Stimulated activated naive CD4-positive, alpha-beta T cell (primary cell): ENCODE data around the gene FNBP1.
"Not testable (repeated sequence)": the region's sequence is repeated elsewhere in the genome, so short reads cannot be mapped to it uniquely, and the experiment has no call there.

ENCODE experiments used
- DNase-seq, 6 experiments: peaks; one replicate each; lab custom pipeline; 2025; lab: John Stamatoyannopoulos, UW

The FNBP1 gene

DNA sequence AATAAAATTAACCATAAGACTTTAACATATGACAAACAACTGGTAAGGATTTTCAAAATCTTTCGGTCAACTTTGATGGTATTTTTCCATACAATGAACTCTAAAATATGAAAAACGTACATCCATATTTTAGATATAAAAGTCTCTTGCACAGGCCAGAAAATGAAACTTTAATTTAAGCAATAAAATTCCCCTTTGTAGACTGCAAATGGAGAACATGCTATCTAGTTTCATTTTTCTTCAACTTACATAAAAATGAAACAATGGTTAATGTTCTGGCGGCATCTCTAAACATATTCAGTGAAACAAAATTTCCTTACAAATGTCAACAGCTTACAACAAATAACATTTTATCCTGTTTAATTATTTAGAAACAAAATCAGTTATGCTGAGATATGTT lies 123.7 kb downstream of the FNBP1 start:
- DNase-seq = no peak

DNA sequence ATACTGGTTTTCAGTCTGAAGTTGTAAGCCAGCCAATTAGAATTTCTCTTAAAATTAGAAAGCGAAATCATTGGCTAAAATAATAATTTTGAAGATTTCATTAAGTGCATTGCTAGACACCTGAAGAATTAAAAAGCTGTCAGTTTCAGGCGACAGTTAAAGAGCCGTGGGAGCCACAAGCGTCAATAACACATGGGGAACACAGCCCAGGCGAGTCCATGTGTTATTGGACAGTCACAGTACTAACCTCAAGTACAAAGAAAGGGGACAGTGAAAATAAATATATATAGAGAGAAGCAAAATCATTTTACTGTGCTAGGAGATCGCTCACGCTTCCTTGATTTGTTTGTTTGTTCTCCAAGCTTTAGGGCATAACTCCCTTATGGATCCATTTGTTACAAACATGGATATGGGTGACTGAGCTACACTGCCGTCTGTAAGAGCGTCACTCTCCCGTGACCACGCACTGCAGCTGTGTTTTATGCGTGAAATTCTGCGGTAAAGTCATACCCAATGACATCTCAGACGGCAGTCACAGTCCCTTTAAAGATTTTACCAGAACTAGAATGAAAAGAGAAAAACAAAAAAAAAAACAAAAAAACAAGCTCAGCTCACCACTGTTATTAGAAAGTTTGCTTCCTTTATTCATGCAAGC lies 124.6 kb downstream of the FNBP1 start:
- DNase-seq = no peak

DNA sequence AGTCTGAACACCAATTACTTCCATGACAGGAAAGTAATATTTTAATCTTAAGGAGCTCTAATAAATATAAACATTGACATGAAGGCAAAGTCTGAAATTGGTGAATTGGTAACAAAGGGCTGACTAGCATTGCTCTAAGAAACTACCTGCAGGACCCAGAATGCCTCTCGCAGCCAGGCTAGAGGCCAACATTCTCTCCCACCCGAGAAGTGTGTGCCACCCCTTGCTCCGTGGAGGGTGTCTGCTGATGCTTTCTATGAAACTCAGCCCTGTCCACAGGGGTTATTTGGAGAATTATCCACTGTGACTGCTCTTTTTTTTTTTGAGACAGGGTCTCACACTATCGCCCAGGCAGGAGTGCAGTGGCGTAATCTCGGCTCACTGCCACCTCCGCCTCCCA lies 126.3 kb downstream of the FNBP1 start:
- no peak for DNase-seq

DNA sequence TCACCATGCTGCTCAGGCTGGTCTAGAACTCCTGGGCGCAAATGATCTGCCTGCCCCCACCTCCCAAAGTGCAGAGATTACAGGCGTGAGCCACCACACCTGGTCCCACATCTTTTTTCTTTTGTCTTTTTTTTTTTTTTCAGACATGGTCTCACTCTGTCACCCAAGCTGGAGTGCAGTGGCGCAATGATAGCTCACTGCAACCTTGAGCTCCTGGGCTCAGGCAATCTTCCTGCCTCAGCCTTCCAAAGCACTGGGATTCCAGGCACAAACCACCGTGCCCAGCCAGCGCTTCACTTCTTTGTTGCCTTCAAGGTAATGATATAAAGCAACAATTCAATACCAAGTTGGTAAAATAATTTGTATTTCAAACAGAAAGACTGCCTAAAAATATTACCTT lies 128.9 kb downstream of the FNBP1 start:
- DNase-seq = no peak

DNA sequence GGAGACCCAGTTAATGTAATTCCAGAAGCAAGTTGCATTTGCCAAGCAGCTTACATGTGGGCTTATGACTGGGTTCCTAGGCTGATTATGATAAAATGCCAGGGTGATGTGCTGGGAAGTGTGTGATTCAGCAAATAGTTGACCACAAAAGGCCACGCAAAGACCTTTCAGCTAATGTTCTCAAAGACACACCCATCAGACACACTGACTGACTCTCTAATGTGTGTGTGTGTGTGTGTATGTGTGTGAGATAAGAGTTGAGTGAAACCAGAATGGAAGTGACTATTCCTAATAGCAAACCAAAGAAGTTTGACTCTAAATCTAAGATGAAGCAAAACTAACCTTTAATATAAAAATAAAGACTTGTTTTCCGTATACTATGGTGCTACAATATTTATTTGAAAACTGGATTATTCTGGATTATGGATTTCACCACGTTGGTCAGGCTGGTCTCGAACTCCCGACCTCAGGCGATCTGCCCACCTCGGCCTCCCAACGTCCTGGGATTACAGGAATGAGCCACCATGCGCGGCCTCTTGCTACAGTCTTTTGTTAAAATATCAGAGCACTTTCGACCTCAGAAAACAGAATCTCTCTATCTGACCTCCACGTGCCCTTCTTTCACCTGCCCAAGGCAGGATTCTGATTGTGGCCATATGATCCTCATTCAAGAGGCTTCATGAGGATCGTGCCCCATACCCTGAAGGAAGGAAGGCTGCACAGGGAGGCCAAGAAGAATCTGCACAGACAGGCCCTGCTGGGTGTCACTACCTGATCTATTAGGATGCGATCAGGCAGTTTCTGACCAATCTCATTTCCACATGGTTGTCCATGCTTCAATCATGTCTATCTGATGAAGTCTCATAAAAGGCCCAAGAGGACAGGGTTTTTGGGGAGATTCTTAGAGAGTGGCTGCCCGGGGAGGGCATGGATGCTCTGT lies 132.1 kb downstream of the FNBP1 start:
- DNase-seq = no peak

DNA sequence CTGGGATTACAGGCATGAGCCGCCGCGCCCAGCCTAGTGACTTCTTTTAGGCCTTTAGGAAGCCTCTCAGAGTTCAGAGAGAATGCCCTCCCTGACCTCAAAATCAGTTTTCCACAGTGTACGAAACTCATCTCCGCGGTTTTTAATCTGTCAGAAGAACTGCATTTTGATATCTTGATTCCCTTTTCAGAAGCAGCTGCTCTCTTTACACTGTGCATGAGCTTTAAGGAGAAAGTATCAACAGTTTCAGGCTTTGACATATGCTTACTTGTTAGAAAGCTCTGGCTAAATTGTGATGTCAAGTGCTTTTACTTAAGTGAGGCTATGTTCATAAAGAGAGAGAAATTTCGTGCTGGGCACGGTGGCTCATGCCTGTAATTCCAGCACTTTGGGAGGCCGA lies 133.1 kb downstream of the FNBP1 start:
- no peak for DNase-seq

DNA sequence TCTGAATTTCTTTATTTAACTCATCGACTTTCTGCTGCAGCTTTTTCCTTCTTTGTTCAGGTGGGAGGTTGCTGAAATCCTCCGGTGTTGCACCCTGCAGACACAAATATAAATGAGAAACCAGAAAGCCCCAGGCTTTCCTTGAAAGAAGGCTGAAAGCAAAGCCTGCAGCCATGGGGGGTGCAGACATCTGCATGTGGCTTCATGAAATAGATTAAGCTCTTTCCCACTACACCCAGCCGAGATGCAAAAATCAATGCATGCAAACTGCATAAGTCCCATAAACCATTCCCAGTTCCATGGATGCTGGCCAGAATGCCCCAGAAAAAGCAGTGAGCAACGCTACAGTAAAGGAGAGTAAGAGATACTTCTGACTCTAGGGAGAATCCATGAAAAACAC lies 134.1 kb downstream of the FNBP1 start:
- DNase-seq = no peak

DNA sequence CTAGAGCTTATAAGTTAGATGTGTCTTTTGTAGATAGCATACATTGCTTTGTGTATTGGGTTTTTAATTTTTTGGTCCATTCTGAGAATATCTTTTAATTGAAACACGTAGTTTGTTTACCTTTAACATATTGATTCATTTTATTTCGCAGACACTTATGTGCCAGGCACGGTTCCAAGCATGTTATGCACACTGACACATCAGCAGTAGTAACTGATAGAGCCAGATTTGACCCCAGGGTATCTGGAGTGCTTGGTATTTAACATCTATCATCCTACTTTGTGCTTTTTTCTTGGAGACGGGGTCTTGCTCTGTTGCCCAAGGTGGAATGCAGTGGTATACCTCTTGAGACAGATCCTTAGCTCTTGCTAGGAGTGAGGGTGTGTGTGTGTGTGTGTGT lies 135.8 kb downstream of the FNBP1 start:
- DNase-seq = no peak

DNA sequence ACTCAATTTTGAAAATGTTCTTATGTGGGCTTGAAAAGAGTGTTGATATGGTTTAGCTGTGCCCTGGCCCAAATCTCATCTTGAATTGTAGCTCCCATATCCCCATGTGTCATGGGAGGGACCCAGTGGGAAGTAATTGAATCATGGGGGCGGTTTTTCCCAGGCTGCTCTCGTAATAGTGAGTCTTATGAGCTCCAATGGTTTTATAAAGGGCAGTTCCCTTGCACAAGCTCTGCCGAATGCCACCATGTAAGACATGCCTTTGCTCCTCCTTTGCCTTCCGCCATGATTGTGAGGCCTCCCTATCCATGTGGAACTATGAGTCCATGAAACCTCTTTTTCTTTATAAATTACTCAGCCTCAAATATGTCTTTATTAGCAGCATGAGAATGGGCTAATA lies 136.7 kb downstream of the FNBP1 start:
- no peak for DNase-seq

DNA sequence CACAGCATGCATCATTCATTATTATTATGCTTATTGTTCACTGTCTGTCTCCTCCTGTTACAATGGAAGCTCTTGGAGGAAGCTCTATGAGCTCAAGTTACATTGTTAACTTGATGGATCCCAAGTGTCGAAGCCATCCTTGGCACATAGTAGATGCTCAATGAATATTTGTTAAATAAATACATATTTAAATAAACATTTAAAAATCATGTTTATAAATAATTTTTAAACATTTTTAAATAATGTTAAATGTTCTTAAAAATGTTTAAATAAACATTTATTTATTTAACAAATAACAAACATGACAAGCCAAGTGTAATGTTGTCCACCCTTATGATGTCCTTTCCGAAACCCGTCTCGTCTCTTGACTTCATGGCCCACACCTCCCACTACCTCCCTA lies 138.3 kb downstream of the FNBP1 start:
- no peak for DNase-seq

DNA sequence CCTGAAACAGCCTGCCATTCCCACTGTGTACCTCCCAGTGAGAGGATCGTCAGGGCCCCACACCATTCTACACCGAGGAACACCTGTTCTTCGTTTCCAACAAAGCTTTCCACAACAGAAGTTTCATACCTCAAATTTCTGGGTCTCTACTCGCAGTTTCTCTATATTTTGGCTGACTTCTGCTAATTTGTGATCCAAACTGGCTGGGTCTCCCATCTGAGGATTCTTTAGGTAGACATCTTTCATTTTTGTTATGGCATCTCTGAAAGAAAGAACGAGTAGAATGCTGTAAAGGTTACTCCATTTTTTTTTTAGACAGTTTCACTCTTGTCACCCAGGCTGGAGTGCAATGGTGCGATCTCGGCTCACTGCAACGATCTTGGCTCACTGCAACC lies 140.3 kb downstream of the FNBP1 start:
- DNase-seq = no peak

DNA sequence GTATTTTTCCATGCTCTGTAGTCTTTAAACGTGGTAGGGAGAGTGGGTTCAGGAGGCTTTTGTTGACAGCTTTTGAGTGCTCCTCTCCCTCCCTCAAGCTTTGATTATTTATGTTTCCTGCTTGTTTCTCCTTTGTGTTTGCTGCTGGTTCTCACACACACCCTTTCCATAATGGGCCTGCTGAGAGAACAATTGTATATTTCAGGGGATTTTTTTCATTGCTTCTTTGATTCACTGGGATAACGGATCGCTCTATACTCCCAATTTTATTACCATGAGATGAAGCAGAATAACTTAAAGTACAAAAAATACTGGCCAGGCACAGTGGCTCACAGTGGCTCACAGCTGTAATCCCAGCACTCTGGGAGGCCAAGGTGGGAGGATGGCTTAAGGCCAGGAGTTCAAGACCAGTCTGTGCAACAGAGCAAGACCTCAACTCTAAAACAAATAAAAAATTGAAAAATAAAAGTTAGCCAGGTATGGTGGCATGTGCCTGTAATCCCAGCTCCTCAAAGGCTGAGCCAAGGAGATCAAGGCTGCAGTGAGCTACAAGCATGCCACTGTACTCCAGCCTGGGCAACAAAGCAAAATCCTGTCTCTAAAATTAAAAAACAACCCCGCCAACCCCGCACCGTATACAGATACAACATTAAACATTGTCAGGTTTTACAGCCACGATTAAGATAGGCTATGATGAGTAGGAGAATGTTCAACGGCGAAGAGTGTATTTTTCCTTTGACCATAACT lies 140.8 kb downstream of the FNBP1 start:
- DNase-seq = no peak

DNA sequence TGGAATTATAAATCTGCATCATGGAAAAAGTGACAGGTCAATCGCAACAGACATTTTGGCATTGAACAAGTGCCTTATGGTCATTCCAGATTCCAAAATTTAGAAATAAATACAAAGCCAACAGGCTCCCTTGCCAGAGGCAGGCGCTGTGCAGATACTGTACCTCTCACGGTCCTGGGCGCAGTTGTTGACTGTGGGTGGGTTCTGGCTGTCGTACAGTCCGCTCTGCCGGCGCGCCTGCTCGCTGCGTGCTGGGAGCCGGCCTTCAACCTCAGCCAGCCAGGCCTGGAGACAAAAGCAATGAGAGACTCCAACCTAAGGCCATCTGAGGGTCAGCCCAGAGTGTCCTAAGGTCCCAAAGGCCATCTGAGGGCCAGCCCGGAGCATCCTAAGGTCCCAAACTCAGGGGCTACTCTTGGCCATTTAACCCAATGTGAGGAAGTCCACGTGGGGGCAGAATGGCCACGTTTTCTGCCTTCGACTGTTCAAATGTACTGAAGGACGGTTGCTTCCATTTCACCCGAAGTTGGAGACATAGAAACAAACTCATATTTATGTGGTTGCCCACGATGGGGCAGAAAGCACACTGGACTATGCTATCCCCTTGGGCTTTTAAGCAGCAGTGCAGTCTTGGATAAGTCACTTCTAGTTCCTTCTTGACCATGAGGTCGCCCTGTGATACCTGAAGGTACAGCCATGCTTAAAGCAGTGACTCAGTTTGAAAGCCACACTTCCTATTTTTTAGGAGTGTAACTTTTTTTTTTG lies 142.5 kb downstream of the FNBP1 start:
- DNase-seq = no peak

DNA sequence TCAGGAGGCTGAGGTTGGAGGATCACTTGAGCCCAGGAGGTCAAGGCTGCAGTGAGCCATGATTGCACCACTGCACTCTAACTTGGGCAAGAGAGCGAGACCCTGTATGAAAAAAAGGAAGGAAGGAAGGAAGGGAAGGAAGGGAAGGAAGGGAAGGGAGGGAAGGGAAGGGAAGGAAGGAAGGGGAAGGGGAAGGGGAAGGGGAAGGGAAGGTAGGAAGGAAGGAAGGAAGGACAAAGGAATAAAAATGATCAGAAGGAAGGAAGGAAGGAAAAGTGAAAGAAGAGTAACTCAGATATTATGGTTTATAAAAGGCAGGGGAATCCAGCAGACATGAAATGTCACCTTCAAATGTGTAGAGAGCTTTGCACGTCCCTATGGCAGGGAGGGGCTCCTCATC lies 143.4 kb downstream of the FNBP1 start:
- no peak for DNase-seq

DNA sequence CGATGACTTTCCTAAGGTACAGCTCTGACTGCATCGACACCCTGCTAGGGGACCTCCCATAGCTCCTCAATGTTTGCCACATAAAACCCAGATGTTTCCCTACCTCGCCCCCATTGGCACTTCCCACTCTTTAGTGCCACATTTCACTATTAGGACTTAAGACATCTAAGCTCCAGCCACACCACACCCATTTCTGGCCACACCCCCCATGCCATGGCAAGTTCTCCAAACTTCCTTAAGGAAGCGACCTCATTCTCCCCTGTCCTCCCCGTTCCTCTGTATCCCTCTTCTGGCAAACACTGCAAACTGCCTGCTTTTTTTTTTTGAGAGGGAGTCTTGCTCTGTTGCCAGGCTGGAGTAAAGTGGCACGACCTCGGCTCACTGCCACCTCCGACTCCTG lies 144.8 kb downstream of the FNBP1 start:
- DNase-seq = no peak

DNA sequence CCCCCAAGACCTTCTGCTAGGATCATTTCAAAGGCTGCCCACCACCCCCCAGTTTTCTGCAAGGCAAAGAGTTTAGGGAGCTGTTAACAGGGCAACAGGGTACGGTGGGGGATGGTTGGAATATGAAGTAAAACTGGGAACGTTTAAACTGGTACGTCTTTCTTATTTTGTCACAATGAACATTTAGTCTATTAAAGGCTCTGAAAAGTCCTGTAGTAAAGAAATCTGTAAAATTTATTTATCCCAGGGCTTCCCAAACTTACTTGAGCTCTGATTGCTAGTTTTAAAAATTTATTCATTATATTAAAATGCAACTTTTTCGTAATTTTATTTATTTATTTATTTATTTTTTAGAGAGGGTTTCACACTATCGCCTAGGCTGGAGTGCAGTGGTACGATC lies 145.7 kb downstream of the FNBP1 start:
- DNase-seq = no peak

DNA sequence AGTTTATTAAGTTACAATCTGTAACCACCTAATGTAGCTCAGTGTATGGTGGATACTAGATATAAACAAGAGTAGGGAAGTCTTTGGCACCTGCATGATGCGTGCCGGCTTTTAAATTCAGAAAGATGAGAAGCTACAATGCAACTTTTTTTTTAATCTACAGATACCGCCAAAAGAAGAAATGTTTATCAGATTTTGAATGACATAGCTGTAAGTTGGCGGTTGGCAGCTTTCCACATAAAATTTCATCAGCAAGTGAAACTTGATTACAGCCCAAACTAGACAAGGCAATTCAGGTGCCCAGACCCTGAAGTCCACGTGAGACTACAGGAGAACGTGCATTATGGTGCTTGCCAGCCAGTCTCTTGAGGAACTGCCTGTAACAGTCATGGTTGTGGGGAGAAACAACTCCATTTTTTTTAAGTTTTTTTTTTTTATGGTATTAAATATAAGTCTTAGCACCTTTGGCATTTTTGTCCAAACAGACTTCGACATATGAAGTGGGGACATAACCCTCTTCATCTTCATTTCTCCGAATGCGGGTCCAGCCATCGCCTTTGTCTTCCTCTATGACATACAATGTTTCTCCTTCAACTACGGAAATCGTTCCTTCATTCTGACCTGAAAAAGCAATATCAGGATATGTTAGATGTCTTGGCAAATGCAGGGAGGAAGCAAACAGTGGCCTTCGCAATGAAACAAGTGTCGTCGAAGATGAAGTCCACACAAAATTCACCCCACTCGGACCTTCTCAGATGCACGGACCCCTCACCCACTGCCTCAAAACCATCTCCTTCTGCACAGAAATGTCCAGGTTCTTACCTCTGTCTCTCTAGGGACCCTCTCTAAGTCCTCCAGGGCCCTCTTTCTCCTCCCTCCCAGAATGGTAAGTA lies 147.4 kb downstream of the FNBP1 start:
- DNase-seq = peak; percentile 35 to 74 (median 61)

DNA sequence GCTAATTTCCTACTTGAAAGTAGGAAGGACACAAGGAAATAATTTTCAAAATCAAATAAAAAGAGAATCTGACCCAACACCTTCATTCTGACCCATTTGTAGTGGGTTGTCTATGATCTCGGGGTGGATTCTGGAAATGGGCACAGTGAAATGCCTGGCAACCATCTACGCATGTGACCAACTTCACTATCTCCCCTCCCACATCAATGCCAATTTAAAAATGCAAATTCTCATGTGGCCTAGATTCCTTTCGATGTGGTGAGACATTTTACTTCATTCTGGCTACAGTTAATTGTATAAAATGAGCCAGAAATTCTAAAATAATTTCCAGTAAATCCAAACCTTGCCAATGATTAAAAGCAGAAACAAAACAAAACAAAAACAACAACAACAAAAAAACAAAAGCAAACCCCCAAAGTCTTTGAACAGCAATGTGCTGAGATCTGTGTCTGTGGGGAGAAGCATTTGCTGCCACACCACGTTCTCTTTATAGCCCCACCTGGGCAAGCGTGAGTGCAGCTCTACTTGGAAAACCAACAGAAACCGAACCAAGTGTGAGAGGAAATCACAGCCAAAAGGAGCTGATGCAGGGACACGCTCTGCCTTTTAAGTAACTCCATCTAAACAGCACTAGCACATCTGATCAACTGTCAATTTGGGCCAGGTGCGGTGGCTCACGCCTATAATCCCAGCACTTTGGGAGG lies 148.7 kb downstream of the FNBP1 start:
- peak in 5 of 6 experiments; percentile 8 to 65 (median 54) for DNase-seq

DNA sequence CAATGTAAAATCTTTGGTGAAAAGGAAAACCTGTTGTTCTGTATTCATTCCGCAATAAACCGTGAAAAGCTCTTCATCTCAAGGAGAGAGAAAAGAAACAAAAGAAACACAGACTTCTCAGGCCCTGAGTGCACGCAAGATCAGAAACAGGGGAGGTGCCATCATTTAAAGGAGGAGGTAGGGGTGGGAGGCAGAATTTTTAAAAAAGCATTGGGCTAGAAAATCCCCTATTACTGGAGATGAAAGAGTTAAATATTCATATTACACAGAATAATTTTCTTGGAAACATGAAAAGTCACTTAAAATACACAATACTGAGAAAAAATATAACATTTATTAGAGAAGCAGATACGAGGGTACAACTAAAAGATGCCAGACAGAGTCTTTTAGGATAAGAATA lies 151.4 kb downstream of the FNBP1 start:
- DNase-seq = peak in 2 of 6 experiments; percentile 21 to 45

DNA sequence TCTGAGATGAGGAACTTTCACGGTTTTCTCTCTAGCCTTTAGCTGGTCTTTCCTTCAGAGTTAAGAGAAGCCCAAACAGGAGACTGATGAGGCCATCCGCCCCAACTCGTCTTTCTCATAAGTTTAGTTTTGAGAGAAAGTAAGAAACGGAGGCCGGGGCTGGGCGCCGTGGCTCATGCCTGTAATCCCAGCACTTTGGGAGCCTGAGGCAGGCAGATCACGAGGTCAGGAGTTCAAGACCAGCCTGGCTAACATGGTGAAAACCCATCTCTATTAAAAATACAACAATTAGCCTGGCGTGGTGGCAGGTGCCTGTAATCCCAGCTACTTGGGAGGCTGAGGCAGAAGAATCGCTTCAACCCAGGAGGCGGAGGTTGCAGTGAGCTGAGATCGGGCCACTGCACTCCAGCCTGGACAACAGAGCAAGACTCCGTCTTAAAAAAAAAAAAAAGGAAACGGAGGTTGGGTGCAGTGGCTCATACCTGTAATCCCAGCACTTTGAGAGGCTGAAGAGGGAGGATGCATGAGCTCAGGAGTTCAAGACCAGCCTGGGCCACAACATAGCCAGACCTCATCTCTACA lies 152.2 kb downstream of the FNBP1 start:
- DNase-seq = not testable (repeated sequence)
